Gastroesophageal sphincter (tissue), 3 donors: ENCODE measurements around the gene NUMA1.

Source experiments
- EP300 ChIP-seq: sonication (generic); formaldehyde crosslinking; IDR thresholded peaks from one replicate; pipeline ENCODE4 v1.6.1; 2017; ENCODE audit warnings: antibody characterized with exemption, mild to moderate bottlenecking
- POLR2A ChIP-seq, 2 donors: fragments of 450-650 bp; IDR thresholded peaks; one replicate each; pipeline ENCODE4 v1.6.1; 2017; ENCODE audit warnings: antibody characterized with exemption in 2 of 2, mild to moderate bottlenecking in 2 of 2, moderate library complexity in 1 of 2
- POLR2AphosphoS5 ChIP-seq: sonication (generic); formaldehyde crosslinking; IDR thresholded peaks from one replicate; pipeline ENCODE4 v1.6.1; 2017; ENCODE audit warnings: antibody characterized with exemption
- TF ChIP-seq, protein P1 (sequence below), 4 experiments: fragments of 200-600 bp in 2 of 4; fragments of 450-650 bp in 2 of 4; sonication (generic) in 1 of 4; IDR thresholded peaks; one replicate each; pipeline ENCODE4 v1.5.1; 2017 to 2019; ENCODE audit warnings: antibody characterized with exemption in 4 of 4, mild to moderate bottlenecking in 2 of 4, moderate library complexity in 2 of 4

DNA sequence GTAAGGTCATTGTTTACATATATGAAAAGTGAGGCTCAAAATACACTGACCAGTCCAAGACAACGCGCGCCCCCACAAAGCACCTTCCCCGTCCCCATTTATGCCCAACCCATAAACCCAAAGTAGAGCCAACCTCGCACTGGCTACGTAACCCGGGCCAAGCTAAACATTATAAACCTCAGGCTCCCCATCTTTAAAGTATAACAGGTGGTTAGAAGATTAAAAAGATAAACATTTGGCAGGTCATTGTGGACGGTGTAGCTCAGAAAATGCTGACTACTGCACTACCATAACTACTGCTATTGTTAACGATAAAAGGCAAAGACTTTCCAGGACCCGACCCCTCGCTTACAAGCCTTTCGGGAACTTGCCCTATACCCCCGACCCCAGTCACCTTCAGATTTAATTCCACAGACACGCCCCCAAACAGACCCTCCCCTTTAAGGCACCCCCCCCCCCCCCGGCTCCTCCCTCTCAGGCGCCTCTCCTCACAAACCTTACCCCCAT is 470 bp downstream of the NUMA1 start:
- TF ChIP-seq, protein P1, sequence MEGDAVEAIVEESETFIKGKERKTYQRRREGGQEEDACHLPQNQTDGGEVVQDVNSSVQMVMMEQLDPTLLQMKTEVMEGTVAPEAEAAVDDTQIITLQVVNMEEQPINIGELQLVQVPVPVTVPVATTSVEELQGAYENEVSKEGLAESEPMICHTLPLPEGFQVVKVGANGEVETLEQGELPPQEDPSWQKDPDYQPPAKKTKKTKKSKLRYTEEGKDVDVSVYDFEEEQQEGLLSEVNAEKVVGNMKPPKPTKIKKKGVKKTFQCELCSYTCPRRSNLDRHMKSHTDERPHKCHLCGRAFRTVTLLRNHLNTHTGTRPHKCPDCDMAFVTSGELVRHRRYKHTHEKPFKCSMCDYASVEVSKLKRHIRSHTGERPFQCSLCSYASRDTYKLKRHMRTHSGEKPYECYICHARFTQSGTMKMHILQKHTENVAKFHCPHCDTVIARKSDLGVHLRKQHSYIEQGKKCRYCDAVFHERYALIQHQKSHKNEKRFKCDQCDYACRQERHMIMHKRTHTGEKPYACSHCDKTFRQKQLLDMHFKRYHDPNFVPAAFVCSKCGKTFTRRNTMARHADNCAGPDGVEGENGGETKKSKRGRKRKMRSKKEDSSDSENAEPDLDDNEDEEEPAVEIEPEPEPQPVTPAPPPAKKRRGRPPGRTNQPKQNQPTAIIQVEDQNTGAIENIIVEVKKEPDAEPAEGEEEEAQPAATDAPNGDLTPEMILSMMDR (IDR thresholded peaks at IDR 0.05) = no peak
- no peak for TF ChIP-seq POLR2A (IDR thresholded peaks at IDR 0.05)
- no peak for TF ChIP-seq EP300
- no peak for TF ChIP-seq POLR2AphosphoS5
